ENCODE measurements around the gene SLC15A3.

- TF ChIP-seq CTCF (IDR thresholded peaks at IDR 0.05; ENCODE audit: low read depth, low read length) (no peak), EZH2phosphoT487 (IDR thresholded peaks at IDR 0.05; ENCODE audit: low read depth) (no peak)
These were observed 44.6 kb upstream of the SLC15A3 start for GRCh38 chr11:60996381-60997138.
